B cell (primary cell): ENCODE results near the gene TMEM232.

Experiments used
- EZH2 ChIP-seq: IDR thresholded peaks from 2 replicates; pipeline ENCODE4 v1.6.1; 2012; ENCODE audit warnings: borderline replicate concordance, low read depth, mild to moderate bottlenecking, moderate library complexity, low read length; ENCODE audit not compliant: insufficient read depth, poor library complexity, severe bottlenecking
- TF ChIP-seq, protein P1 (sequence below): fragments of 200-600 bp; IDR thresholded peaks from one replicate; pipeline ENCODE4 v1.8.0; 2022; ENCODE audit warnings: antibody characterized with exemption, mild to moderate bottlenecking

DNA sequence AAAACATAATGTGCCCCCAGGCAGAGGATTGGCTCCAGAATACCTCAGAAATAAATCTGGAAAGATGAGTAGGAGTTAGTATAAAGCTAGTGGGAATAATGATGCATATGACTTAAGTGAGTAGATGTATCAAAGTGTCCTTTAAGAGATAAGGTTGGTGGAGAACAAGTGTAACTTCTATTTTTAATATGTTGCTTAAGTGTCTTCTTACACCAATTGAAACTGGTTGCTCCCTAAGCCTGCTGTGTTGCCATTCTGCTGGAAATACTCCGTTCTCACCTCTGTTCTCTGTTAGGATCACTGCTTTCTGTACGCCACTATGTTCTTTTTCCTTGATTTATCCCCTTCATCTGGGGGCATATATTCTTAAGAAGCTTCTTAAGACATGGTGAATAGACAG, 286.4 kb downstream of the TMEM232 start:
- no peak for TF ChIP-seq EZH2
- TF ChIP-seq, protein P1, sequence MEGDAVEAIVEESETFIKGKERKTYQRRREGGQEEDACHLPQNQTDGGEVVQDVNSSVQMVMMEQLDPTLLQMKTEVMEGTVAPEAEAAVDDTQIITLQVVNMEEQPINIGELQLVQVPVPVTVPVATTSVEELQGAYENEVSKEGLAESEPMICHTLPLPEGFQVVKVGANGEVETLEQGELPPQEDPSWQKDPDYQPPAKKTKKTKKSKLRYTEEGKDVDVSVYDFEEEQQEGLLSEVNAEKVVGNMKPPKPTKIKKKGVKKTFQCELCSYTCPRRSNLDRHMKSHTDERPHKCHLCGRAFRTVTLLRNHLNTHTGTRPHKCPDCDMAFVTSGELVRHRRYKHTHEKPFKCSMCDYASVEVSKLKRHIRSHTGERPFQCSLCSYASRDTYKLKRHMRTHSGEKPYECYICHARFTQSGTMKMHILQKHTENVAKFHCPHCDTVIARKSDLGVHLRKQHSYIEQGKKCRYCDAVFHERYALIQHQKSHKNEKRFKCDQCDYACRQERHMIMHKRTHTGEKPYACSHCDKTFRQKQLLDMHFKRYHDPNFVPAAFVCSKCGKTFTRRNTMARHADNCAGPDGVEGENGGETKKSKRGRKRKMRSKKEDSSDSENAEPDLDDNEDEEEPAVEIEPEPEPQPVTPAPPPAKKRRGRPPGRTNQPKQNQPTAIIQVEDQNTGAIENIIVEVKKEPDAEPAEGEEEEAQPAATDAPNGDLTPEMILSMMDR, result no peak
